OCI-LY1 (cell line): Measurements from ENCODE around the gene SPSB1.

ENCODE experiments used
- H2AFZ ChIP-seq: fragments of 200-600 bp; sonication (generic), shearing (Covaris generic); 2 replicates; pipeline ENCODE4 v1.6.0; 2014; ENCODE audit warnings: antibody characterized with exemption, mild to moderate bottlenecking, low read length
- H3F3A ChIP-seq: fragments of 200-600 bp; sonication (generic), shearing (Covaris generic); 2 replicates; pipeline ENCODE4 v1.6.0; 2014; ENCODE audit warnings: mild to moderate bottlenecking, antibody characterized with exemption, low read length, moderate library complexity; ENCODE audit not compliant: insufficient read depth
- H3K27ac ChIP-seq: fragments of 200-600 bp; sonication (generic); 2 replicates; pipeline ENCODE4 v1.5.1; 2014; ENCODE audit warnings: low read length, mixed run types, mild to moderate bottlenecking, low read depth; ENCODE audit not compliant: poor library complexity, severe bottlenecking
- H3K27me3 ChIP-seq: fragments of 200-600 bp; sonication (generic); 2 replicates; pipeline ENCODE4 v1.6.0; 2014; ENCODE audit warnings: antibody characterized with exemption, mild to moderate bottlenecking, low read length, moderate library complexity; ENCODE audit not compliant: insufficient read depth
- H3K36me3 ChIP-seq: fragments of 200-600 bp; sonication (generic); 2 replicates; pipeline ENCODE4 v1.6.1; 2014; ENCODE audit warnings: mild to moderate bottlenecking, antibody characterized with exemption, low read length, moderate library complexity, mixed read lengths; ENCODE audit not compliant: insufficient read depth
- H3K4me1 ChIP-seq: fragments of 200-600 bp; sonication (generic); 2 replicates; pipeline ENCODE4 v1.5.1; 2014; ENCODE audit warnings: mild to moderate bottlenecking, low read length, moderate library complexity; ENCODE audit not compliant: insufficient read depth, severe bottlenecking
- H3K4me2 ChIP-seq: fragments of 200-600 bp; sonication (generic), shearing (Covaris generic); 2 replicates; pipeline ENCODE4 v1.6.1; 2014; ENCODE audit warnings: low read length
- H3K4me3 ChIP-seq: fragments of 200-600 bp; sonication (generic); 2 replicates; pipeline ENCODE4 v1.5.1; 2014; ENCODE audit warnings: low read length, low read depth, mild to moderate bottlenecking, mixed read lengths; ENCODE audit not compliant: poor library complexity, severe bottlenecking
- H3K79me2 ChIP-seq: fragments of 200-600 bp; shearing (Covaris generic); 2 replicates; pipeline ENCODE4 v1.6.1; 2016; ENCODE audit warnings: mixed run types, low read length, mixed read lengths; ENCODE audit not compliant: insufficient read depth
- H3K9ac ChIP-seq: fragments of 200-600 bp; sonication (generic), shearing (Covaris generic); 2 replicates; pipeline ENCODE4 v1.6.1; 2014; ENCODE audit warnings: mild to moderate bottlenecking, low read length, mixed read lengths
- H3K9me2 ChIP-seq: fragments of 200-600 bp; sonication (generic), shearing (Covaris generic); 2 replicates; pipeline ENCODE4 v1.6.1; 2014; ENCODE audit warnings: low read depth, mild to moderate bottlenecking, low read length, mixed read lengths
- H3K9me3 ChIP-seq: fragments of 200-600 bp; shearing (Covaris generic); 2 replicates; pipeline ENCODE4 v1.6.1; 2014; ENCODE audit warnings: low read length, mixed read lengths
- H4K20me1 ChIP-seq: fragments of 200-600 bp; sonication (generic), shearing (Covaris generic); 2 replicates; pipeline ENCODE4 v1.6.0; 2016; ENCODE audit warnings: mild to moderate bottlenecking, low read length; ENCODE audit not compliant: insufficient read depth
- CTCF ChIP-seq: fragments of 200-600 bp; sonication (generic), shearing (Covaris generic); IDR thresholded peaks from 2 replicates; pipeline ENCODE4 v1.5.1; 2017; ENCODE audit warnings: mild to moderate bottlenecking, antibody characterized with exemption, low read length, moderate library complexity, mixed read lengths
- EZH2 ChIP-seq: fragments of 200-600 bp; sonication (generic), shearing (Covaris generic); IDR thresholded peaks from 2 replicates; pipeline ENCODE4 v1.8.0; 2017; ENCODE audit warnings: borderline replicate concordance, mixed run types, mild to moderate bottlenecking, antibody characterized with exemption, low read length, moderate library complexity, mixed read lengths

SPSB1 gene

GRCh38 chr1:9328201-9328600, 35.5 kb downstream of the SPSB1 start:
- Histone ChIP-seq H3K9ac (no peak overlapping the region), H3K27ac (no peak overlapping the region), H3K79me2 (no peaks in the 10 kb centered on the region), H3K4me3 (no peak overlapping the region), H3K9me2 (no peaks in the 10 kb centered on the region), H2AFZ (no peak overlapping the region), H3K4me2 (no peak overlapping the region), H3K27me3 (no peaks in the 10 kb centered on the region), H3K9me3 (no peaks in the 10 kb centered on the region), H3K4me1 (peaks cover 16% of the 10 kb centered on the region), H4K20me1 (no peaks in the 10 kb centered on the region), H3K36me3 (no peaks in the 10 kb centered on the region), H3F3A (no peaks in the 10 kb centered on the region)
- TF ChIP-seq EZH2, result no peak
- no peak for TF ChIP-seq CTCF

GRCh38 chr1:9328715-9329114, 36.0 kb downstream of the SPSB1 start:
- Histone ChIP-seq H3K79me2 (no peaks in the 10 kb centered on the region), H3K27me3 (no peaks in the 10 kb centered on the region), H3K27ac (no peak overlapping the region)

GRCh38 chr1:9331016-9331415, 38.3 kb downstream of the SPSB1 start:
- Histone ChIP-seq H3K9me2 (no peaks in the 10 kb centered on the region), H3K4me3 (no peak overlapping the region), H3K36me3 (no peaks in the 10 kb centered on the region), H3K27me3 (no peaks in the 10 kb centered on the region), H2AFZ (no peak overlapping the region), H3K79me2 (no peaks in the 10 kb centered on the region), H3K9me3 (no peaks in the 10 kb centered on the region), H3K4me1 (peaks cover 22% of the 10 kb centered on the region), H3K9ac (no peak overlapping the region), H3K27ac (no peak overlapping the region), H3K4me2 (no peak overlapping the region), H3F3A (no peaks in the 10 kb centered on the region), H4K20me1 (no peaks in the 10 kb centered on the region)
- TF ChIP-seq EZH2 (no peak), CTCF (no peak)

More at GRCh38 chr1:9328715-9329114, 36.0 kb downstream of the SPSB1 start:
- peaks cover 16% of the 10 kb centered on the region for H3K4me1 ChIP-seq
- H4K20me1 ChIP-seq, result no peaks in the 10 kb centered on the region
- no peak overlapping the region for H3K9ac ChIP-seq
- H3K4me3 ChIP-seq, result no peak overlapping the region
- no peaks in the 10 kb centered on the region for H3F3A ChIP-seq
- no peaks in the 10 kb centered on the region for H3K36me3 ChIP-seq
- no peaks in the 10 kb centered on the region for H3K9me2 ChIP-seq
- no peak overlapping the region for H3K4me2 ChIP-seq
- no peak overlapping the region for H2AFZ ChIP-seq
- TF ChIP-seq CTCF, result no peak
- TF ChIP-seq EZH2, result no peak
- no peaks in the 10 kb centered on the region for H3K9me3 ChIP-seq
